SKM-1 (cell line): ENCODE measurements around the gene JMJD8.

Source experiments
- DNase-seq: peaks from one replicate; lab custom pipeline; 2025; ENCODE audit not compliant: unreplicated experiment; lab: John Stamatoyannopoulos, UW

JMJD8 gene, protein sequence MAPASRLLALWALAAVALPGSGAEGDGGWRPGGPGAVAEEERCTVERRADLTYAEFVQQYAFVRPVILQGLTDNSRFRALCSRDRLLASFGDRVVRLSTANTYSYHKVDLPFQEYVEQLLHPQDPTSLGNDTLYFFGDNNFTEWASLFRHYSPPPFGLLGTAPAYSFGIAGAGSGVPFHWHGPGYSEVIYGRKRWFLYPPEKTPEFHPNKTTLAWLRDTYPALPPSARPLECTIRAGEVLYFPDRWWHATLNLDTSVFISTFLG

DNA sequence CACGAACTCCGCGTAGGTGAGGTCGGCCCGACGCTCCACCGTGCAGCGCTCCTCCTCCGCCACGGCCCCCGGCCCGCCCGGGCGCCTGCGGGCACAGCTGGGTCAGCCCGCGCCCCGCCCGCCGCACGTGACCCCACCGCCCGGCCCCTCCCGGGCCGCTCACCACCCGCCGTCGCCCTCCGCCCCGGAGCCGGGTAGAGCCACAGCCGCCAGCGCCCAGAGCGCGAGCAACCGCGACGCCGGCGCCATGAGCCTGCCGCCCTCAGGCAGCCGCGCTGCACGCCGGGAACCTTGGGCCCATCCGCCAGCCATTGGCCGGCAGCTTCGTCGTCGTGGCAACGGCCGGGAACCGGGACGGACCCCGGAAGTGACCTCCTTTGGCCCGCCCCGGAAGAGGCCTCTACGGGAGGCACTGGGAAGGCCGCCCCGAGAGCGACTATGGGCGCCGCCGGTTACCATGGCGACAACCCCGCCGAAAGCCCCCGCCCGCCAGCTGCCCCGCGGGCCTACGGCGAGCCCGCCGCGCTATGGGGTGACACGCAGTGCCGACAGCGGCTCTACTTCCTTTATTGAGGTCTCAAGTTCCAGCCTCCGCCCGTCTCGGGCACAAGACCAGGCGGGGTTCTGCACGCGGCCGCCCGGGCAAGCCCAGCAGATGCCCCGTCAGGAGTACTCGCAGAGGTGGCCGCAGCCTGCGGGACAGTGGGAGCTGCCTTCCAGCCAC is at the start of gene JMJD8:
TSS of gene JMJD8 (minus strand) at position 264 of the 724 bp plus-strand sequence. CDS start at position 249, 15 bp downstream.
- DNase-seq: peak; percentile 90

DNA sequence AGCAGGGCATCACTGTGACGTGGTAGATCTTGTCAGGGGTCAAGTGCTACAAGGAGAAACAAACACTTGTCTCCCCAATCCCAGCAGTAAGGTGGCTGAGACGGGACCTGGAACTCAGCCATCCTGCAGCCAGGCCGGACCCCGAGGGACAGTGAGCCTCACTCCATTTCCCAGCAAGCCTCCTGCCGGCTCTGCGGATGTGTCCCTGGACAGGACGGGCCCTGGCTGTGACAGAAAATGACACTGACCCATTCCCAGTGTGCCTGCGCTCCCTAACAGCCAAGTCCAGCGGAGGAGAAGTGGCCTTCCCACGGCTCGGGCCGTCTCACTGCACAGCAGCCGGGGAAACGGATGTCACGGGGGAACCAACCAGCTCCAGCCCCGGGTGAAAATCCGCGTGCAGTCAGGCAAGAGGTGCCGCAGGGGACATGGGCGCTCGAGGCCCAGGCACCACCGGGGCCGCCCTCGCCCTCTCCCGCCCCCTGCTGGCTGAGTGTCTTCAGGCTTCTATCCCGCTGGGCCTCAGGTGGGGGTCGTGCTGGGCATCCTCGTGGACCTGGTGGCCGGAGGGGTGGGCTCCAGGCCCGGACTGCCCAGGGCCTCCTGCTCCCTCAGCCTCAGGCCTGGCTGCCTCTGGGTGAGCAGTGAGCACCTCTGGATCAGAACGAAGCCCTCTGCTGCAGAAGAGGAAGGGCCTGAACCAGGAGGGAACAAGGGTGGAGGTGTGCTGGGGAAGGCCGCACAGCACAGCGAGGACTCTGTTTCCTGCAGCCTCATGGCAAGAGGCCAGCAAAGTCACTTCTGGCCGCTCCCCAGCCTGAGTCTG is 49.5 kb upstream of the JMJD8 start:
- no peak for DNase-seq

DNA sequence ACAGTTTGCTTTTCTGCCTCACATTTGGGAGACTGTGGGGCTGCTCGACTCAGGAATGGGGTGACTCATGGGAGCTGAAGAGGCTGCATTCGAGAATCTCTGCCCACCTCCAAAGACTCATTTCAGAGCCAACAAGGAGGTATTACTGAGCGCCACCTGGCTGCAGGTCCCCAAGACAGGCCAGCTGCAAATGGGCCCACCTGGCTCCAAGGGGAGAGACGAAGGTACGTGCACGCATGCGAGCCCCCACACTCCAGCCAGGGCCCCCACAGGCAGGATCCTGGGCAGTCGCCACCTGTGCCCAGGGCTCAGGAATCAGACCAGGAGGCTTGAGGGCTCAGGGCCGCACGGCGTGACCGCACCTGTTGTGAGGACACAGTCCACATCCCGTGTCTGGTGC is 48.8 kb upstream of the JMJD8 start:
- no peak for DNase-seq

DNA sequence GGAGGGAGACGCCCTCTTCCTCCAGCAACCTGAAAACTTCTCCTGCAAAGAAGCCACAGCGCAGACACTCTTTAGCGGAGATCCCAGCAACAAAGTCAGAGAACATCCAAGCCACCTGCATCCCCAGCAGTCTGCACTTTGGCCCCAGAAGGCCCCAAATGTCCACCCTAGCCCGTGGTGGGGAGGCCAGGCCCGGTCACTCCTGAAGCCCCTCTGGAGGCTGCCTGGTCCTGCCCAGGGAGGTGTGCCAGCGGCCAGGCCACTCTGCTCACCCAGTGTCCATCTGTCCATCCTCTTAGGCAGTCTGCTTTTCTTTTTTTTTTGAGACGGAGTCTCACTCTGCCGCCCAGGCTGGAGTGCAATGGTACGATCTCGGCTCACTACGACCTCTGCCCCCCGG is 48.2 kb upstream of the JMJD8 start:
- no peak for DNase-seq

DNA sequence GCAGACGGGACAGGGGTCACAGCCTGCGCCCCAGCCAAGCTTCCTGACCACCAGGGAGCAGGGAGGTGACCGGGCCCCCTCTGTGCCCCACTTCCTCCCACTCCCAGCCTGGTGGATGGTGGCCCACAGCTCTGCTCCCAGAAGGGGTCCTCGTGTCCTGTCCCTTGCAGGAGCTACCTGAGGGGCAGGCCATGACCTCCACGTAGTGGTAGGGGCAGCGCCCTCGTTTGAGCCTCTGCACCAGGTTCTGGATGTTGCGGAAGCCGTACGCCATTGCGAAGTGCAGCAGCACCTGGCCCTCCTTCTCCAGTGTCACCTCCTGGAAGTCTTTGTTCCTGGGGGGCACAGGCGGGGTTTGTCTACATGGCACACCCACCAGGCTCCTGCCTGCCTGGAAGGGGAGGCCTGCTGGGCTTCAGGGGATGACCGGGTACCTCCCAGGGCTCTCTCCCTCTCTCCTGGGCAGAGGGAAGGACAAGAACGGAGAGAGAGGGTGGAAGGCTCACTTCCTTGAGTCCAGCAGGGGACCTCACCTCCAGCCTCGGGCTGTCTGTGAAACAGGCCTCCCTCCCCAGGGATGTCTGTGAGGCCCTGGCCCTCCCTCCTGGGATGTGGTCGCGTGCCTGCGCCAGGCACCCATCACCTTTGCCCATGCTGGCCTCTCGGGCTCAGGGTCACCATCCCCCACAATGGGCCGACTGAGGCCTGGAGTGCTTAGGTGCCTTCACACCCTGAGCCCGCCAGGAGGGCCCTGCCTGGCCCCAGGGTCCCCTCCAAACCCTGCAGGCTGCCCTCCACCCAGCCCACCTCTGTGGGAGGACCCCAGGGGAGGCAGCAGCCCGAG is 46.8 kb upstream of the JMJD8 start:
- no peak for DNase-seq

DNA sequence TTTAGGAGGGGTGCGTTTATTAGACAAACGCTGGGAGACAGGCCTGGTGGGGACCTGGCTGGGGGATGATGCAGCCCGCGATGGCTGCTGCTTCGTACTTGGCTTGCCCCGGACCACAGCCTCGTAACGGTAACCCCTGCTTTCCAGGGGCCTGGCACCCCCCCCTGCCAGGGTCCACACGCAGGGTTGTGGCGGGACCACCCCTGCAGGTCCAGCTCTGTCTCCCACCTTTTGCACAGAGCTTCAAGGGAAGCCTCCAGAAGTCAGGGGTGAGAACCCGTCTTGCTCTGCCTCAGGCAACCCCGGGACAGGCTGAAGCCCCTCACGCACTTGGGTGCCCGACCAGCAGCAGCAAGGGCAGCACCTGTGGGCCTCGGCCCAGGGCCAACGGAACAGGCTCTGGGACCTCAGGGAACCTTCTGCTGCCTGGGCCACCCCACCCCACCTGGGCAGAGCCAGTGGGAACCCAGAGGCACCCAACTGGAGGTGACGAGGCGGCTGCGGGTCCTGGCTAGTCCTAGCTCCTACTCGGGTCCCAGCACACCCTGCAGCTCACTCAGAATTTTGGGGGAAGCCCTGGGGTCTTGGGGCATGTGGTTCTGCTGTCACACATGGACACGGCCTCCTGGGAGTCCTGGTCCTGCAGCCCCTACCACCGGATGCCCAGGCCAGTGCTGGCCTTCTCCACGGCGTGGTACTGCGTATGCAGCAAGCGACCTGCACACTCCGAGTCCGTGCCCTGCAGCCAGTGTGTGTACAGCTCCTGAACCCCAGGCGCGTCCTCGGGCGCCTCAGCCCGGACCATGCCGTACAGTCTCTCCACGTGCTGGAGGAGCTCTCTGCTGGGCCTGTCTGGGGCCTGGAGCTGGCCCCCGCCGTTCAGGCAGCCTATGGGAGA is 45.9 kb upstream of the JMJD8 start:
- DNase-seq: no peak

DNA sequence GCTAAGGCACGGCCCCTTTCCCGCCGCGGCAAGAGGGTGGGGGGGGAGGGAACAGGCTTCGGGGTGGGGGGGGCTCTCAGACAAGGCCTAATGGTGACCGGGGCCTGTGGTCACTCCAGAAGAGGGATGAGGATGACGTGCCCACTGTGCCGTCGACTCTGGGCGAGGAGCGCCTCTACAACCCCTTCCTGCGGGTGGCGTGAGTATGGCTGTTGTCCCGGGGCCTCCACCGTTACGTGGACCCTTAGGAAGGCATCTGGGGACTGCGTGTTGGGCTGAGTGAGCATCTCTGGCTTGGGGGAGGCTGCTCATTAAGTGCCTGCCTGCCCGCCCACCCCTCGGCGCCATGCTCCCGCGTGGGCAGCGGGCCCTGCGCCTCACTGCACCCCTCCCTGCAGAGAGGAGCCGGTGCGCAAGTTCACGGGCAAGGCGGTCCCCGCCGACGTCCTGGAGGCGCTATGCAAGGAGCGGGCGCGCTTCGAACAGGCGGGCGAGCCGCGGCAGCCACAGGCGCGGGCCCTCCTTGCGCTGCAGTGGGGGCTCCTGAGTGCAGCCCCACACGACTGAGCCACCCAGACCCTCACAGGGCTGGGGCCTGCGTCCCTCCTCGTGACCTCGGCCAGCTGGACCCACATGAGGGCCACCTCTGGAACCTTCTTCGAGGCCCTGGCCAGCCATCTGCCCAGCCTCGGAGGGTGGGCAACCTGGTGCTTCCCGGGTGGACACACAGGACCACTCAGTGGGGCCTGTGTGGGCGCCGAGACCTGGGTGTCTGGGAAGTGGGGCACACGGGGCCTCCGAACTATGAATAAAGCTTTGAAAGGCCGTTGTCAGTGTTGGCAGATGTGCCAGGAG is 45.0 kb upstream of the JMJD8 start:
- DNase-seq: no peak

DNA sequence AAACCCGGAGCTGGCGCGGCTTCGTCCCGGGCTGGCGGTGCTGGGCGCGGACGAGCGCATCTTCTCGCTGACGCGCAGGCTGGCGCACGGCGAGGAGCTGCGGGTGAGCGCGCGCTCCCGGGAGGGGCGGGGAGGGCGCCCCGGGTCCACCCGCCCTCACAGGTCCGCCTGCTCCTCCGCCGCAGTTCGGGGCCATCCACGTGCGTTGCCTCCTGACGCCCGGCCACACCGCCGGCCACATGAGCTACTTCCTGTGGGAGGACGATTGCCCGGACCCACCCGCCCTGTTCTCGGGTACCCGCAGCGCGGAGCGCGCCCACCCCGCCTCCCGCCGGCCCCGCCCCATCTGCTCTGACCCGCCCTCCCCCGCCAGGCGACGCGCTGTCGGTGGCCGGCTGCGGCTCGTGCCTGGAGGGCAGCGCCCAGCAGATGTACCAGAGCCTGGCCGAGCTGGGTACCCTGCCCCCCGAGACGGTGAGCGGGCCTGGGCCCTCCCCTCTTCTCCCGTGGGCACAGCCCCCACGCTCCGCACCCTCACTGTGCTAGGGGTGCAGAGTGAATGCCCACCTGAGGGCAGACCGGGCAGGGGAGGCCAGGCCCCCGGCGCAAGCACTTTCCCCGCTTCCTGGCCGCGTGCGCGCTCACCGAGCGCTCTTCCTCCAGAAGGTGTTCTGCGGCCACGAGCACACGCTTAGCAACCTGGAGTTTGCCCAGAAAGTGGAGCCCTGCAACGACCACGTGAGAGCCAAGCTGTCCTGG is 44.2 kb upstream of the JMJD8 start:
- no peak for DNase-seq

DNA sequence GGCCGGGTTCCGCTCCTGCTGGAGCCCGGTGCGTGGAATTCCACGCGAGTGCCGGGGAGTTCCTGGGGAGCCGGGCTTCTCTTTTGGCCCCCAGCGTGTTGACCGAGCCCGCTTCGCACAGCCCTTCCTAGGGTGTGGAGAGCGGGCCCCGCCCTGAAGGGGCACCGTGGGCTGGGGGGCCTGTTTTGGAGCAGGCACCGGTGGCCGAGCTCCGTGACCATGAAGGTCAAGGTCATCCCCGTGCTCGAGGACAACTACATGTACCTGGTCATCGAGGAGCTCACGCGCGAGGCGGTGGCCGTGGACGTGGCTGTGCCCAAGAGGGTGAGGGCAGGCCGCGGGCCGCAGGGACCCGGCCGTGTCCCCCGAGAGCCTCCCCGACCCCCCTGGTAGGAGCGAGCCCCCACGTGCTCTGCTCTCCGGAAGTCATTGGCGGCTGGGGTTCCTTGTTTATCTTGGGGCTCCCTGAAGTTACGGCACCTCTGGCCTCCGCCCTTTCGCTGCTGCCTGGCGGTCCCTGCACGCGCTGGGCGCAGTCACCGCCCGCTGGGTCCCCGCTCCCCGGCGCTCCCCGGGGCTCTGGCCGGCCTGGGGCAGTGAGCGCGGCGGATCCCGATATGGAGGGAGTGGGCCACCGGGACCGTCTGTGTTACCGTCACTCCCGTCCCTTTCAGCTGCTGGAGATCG is 43.3 kb upstream of the JMJD8 start:
- no peak for DNase-seq

DNA sequence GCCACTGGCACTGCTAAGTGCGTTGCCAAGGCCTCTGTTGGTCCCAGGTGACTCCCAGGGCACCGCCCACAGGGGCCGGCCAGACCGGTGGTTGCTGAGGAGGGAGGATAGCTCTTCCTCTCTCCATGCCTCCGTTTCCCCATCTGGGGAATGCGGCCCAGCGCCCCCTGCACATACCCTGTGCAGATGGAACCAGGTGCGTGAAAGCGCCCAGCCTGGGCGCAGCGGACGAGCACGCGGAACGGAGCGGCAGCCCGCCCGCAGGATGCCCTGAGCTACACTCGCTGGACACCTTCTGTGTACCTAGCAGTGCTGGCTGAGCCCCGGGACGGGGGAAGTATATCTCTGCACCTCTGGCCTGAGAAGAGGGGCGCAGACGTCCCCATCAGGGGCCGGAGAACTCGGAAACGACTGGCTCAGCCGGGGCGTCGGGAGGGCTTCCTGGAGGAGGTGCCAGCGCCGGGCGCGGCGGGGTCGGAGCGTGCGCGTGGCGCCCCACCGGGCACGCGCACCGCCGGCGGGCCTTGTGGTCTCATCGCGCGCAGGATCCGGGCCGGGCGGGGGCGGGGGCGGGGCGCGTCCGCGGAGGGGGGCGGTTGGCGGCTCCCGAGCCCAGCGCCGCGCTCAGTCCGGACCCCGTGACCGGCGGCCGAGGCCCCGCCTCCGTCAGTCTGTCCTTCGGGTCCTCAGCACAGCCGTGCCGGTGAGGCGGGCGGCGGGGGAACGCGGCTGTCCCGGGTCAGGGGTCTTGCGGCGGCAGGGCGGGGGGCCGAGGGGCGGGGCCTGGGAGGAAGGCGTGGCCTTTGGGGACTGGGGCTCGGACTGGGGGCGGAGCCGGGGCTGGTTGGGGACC is 42.5 kb upstream of the JMJD8 start, which contains the start of the genes CCDC78 and HAGHL:
TSS of gene CCDC78 (minus strand) at position 6 of the 853 bp plus-strand sequence. CDS start 76 bp downstream, outside the sequence.
TSS of gene HAGHL (plus strand) at position 669 of the 853 bp plus-strand sequence. CDS start 404 bp downstream, outside the sequence.
- DNase-seq: no peak

DNA sequence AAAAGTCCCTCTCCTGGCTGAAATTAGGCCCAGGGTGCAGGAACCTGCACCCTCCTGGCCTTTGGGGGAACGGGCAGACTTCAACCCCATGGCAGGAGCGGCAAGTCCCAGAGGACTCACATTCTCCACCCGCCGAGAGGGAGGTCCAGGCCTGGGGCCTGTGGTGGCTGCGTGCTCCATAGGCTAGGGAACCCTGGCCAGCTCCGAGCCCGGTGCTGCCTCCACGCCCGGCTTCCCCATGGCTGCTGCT is 42.0 kb upstream of the JMJD8 start:
- DNase-seq: no peak

DNA sequence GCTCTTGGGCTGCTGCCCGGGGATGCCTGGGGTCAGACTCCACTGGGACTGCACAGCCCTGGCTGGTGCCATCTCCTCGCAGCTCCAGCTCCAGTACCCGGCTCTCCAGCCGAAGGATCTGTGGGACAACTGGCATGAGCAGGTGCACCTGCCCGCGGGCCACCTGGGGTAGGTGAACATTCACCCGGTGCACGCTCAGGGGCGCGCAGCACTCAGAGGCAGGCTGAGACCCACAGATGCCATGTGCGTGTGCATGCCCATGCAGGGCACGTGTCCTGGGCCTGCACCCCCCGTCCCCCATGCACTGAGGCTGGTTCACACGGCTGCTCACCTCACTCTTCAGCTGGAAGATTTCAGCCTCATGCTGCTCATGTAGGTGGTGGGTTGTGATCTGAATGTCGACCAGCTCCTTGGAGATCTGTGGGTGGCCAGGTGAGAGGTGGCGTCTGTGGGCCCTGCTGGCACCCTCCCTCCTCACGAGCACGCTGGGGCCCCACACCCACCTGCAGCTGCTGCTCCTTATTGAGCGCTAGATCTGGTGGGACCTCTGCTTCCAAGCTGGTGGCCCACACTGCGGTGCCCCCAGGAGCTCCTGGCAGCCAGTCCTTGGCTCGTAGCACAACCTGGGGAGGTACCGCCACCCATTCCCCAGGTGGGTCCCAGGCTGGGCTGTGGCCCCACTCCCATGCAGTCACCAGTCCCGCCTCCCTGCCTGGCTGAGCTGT is 41.5 kb upstream of the JMJD8 start:
- DNase-seq: no peak

DNA sequence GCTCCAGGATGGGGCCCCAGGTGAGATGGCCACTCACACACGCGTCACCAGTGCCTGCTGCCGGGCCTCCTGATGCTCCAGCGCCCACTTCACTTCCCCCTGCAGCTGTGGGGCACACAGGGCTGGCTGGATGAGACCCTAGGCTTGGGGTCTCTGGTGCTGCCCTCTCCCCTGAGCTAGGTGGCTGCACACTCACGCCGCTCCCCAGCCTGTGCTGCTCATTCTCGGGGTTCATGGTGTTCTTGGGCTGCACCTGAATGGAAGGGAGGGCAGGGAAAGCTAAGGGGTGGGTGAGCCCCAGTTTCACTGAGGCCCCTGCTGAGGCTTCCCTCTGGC is 40.9 kb upstream of the JMJD8 start:
- DNase-seq: no peak

DNA sequence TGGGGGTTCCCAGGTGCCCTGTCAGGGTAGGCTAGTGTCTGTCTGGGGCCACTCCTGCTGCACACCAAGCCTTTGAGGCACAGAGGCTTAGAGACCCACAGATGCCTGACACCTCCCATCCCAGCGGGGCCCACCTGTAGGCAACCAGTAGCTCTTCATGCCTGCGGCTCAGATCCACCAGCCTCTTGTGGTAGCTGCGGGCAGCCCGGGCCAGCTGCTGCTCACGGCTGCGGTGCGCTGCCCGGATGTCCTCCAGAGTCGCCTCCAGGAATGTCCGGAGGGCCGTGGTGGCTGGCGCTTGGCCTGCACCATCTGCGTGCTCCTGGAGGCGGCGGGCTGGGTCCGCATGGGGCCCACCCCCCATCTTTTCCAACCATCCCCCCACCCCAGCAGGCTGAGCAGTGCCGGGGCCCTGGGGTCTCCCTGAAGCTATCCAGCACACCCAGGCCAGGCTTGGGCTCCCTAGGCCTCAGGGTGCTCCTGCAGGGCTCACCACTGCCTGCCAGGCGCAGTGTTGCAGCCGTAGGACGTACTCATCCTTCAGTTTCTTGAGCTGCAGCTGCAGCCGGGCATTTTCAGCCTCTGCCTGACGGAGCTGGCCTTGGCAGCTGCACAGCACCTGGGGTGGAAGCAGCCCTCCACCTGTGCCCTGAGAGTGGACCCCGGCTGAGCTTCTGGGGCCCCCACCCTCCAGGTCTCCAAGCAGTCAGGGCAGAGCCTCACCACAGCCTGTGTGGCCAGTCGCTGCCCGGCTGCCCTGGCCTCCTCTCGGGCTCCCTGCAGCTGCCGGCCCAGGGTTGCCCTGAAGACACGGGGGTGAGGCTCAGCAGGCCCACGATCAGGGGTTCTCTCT is 40.3 kb upstream of the JMJD8 start:
- no peak for DNase-seq

DNA sequence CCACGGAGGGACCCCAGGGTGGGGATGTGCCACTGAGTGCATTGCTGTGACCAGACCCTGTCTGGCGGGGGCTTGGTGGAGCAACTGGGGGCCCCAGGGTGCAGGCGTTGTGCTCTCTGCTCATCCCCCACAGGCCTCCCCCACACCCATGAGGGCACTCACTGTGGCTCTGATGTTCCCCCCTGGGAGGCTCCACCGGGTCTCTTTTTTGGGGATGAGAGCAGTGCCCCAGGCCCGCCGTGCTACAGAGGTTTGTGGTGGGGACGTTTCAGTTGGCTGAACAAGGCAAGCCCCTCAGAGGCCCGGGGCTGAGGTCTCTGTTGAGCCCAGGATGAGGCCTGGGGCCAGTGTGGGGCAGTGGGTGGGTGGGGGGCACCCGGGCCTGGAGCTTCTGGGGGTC is 39.6 kb upstream of the JMJD8 start:
- no peak for DNase-seq
